Astrocyte (in vitro differentiated cells and primary cell): Measurements from ENCODE around the gene C19orf18. TPM values are rescaled to one million over a fixed set of nuclear protein-coding genes. Genes with fewer than 3 reads are reported as not detected.

Source experiments
- DNase-seq: peaks from one replicate; pipeline ENCODE4 v3.0.0-alpha.2; 2010; ENCODE audit warnings: low read depth
- FAIRE-seq: peaks from 2 replicates; lab custom pipeline; 2011; peaks lifted over from hg19 to GRCh38; lab: Jason Lieb, UNC
- H2AFZ ChIP-seq: 2 replicates; pipeline ENCODE4 v1.6.0; 2012; ENCODE audit warnings: low read depth, low read length, inconsistent platforms
- H3K27ac ChIP-seq: 2 replicates; pipeline ENCODE4 v1.5.1; 2011; ENCODE audit warnings: low read depth, low read length, inconsistent platforms
- H3K27me3 ChIP-seq: 2 replicates; pipeline ENCODE4 v1.6.0; 2011; ENCODE audit warnings: low read length, inconsistent platforms; ENCODE audit not compliant: insufficient read depth
- H3K36me3 ChIP-seq: 2 replicates; pipeline ENCODE4 v1.5.1; 2011; ENCODE audit warnings: low read length, inconsistent platforms; ENCODE audit not compliant: insufficient read depth
- H3K4me1 ChIP-seq: 2 replicates; pipeline ENCODE4 v1.5.1; 2011; ENCODE audit warnings: low read length, inconsistent platforms; ENCODE audit not compliant: insufficient read depth
- H3K4me2 ChIP-seq: 2 replicates; pipeline ENCODE4 v1.6.0; 2012; ENCODE audit warnings: low read length, inconsistent platforms
- H3K4me3 ChIP-seq: 2 replicates; pipeline ENCODE4 v1.5.1; 2011; ENCODE audit warnings: low read depth, mild to moderate bottlenecking, low read length, inconsistent platforms; ENCODE audit not compliant: insufficient read depth
- H3K79me2 ChIP-seq: 2 replicates; pipeline ENCODE4 v1.6.0; 2012; ENCODE audit warnings: mild to moderate bottlenecking, low read length, inconsistent platforms; ENCODE audit not compliant: insufficient read depth
- H3K9ac ChIP-seq: 2 replicates; pipeline ENCODE4 v1.6.0; 2012; ENCODE audit warnings: mild to moderate bottlenecking, low read length, inconsistent platforms
- H3K9me3 ChIP-seq: 2 replicates; pipeline ENCODE4 v1.5.1; 2012; ENCODE audit warnings: low read depth, mild to moderate bottlenecking, low read length, inconsistent platforms; ENCODE audit not compliant: insufficient read depth
- H4K20me1 ChIP-seq: 2 replicates; pipeline ENCODE4 v1.6.0; 2012; ENCODE audit warnings: low read length, inconsistent platforms; ENCODE audit not compliant: insufficient read depth
- H3K27ac Mint-ChIP-seq: one replicate; pipeline ENCODE4 v1.8.0; 2021; ENCODE audit warnings: mild to moderate bottlenecking, mixed read lengths; ENCODE audit not compliant: unreplicated experiment
- H3K27me3 Mint-ChIP-seq: one replicate; pipeline ENCODE4 v1.8.0; 2021; ENCODE audit warnings: low read depth, mixed read lengths; ENCODE audit not compliant: unreplicated experiment
- H3K36me3 Mint-ChIP-seq: one replicate; pipeline ENCODE4 v1.8.0; 2021; ENCODE audit warnings: low read depth, mixed read lengths; ENCODE audit not compliant: unreplicated experiment
- H3K4me1 Mint-ChIP-seq: one replicate; pipeline ENCODE4 v1.8.0; 2021; ENCODE audit warnings: low read depth, mixed read lengths; ENCODE audit not compliant: unreplicated experiment
- H3K4me3 Mint-ChIP-seq: one replicate; pipeline ENCODE4 v1.8.0; 2021; ENCODE audit warnings: mild to moderate bottlenecking, moderate library complexity, mixed read lengths; ENCODE audit not compliant: unreplicated experiment
- H3K9me3 Mint-ChIP-seq: one replicate; pipeline ENCODE4 v1.8.0; 2021; ENCODE audit warnings: mild to moderate bottlenecking, mixed read lengths; ENCODE audit not compliant: unreplicated experiment
- EZH2 ChIP-seq: IDR thresholded peaks from 2 replicates; pipeline ENCODE4 v1.6.1; 2012; ENCODE audit warnings: mild to moderate bottlenecking, low read length, inconsistent platforms; ENCODE audit not compliant: insufficient read depth
- total RNA-seq: library from RNA; stranded (reverse); gene quantifications from 2 replicates; pipeline ENCODE4 v1.2.1, GENCODE V29; 2021
- TF ChIP-seq, protein P1 (sequence below): IDR thresholded peaks from 2 replicates; pipeline ENCODE4 v1.5.1; 2011; ENCODE audit warnings: low read depth, mild to moderate bottlenecking, inconsistent platforms, low read length, moderate library complexity; ENCODE audit not compliant: insufficient read depth

Gene C19orf18
- total RNA-seq, 1 donor from 2014 or later = 0.66 TPM

DNA sequence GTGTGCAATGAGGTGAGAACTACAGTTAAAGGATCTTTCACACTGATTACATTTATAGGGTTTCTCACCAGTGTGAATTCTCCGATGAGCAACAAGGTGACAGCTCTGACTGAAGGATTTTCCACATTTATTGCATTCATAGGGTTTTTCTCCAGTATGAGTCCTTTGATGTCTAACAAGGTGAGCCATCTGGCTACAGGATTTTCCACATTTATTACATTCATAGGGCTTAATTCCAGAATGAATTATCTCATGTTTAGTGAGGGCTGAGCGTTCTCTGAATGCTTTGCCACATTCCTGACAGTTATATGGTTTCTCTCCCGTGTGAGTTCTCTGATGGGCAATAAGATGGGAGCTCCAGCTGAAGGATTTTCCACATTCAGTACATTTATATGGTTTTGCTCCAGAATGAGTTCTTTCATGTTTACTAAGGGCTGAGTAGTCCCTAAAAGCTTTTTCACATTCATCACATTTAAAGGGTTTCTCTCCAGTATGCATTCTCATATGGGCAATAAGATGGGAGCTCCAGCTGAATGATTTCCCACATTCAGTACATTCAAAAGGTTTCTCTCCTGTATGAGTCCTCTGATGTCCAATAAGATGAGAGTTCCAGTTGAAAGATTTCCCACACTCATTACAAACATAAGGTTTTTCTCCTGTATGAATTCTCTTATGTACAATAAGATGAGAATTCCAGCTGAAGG is 4.4 kb upstream of the C19orf18 start:
- Histone ChIP-seq H3K4me2 (no peak overlapping the region), H3K27ac (no peak overlapping the region), H4K20me1 (no peaks in the 10 kb centered on the region), H3K4me3 (no peak overlapping the region), H3K4me1 (no peaks in the 10 kb centered on the region), H3K27me3 (no peaks in the 10 kb centered on the region), H3K36me3 (peaks cover 56% of the 10 kb centered on the region), H2AFZ (no peak overlapping the region), H3K9me3 (peaks cover 85% of the 10 kb centered on the region), H3K9ac (no peak overlapping the region), H3K79me2 (no peaks in the 10 kb centered on the region)
- Mint-ChIP-seq H3K4me3 (no peak overlapping the region), H3K4me1 (no peaks in the 10 kb centered on the region), H3K36me3 (peaks cover 93% of the 10 kb centered on the region), H3K27me3 (no peaks in the 10 kb centered on the region), H3K27ac (no peak overlapping the region), H3K9me3 (peaks cover 96% of the 10 kb centered on the region)
- FAIRE-seq = no peak
- TF ChIP-seq EZH2 = no peak
- TF ChIP-seq, protein P1, sequence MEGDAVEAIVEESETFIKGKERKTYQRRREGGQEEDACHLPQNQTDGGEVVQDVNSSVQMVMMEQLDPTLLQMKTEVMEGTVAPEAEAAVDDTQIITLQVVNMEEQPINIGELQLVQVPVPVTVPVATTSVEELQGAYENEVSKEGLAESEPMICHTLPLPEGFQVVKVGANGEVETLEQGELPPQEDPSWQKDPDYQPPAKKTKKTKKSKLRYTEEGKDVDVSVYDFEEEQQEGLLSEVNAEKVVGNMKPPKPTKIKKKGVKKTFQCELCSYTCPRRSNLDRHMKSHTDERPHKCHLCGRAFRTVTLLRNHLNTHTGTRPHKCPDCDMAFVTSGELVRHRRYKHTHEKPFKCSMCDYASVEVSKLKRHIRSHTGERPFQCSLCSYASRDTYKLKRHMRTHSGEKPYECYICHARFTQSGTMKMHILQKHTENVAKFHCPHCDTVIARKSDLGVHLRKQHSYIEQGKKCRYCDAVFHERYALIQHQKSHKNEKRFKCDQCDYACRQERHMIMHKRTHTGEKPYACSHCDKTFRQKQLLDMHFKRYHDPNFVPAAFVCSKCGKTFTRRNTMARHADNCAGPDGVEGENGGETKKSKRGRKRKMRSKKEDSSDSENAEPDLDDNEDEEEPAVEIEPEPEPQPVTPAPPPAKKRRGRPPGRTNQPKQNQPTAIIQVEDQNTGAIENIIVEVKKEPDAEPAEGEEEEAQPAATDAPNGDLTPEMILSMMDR = no peak
- DNase-seq = no peak

DNA sequence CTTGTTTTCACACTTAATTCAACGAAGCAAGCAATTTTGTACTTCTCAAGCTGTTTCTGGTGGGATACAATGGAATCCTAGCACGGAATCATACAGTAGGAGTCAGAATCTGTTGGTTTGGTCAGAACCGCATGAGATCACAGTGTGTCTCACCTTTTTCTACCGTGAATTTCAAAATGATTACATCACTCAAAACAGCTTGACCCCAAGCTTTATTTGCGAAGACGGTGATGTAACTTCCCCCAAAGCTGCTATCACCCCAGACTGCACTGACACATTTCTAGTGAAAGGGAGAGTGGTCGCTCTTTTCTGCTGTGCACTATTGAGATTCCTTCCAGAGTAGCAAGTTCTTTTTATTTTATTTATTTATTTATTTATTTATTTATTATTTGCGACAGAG is 9.6 kb downstream of the C19orf18 start:
- FAIRE-seq (no peak), DNase-seq (no peak)
- no peaks in the 10 kb centered on the region for H3K36me3 ChIP-seq
- H3K4me2 ChIP-seq = no peak overlapping the region
- peaks cover 45% of the 10 kb centered on the region for H3K9me3 Mint-ChIP-seq
- H3K27me3 Mint-ChIP-seq = no peaks in the 10 kb centered on the region
- H3K4me1 ChIP-seq = no peaks in the 10 kb centered on the region
- H3K79me2 ChIP-seq = no peaks in the 10 kb centered on the region
- H3K27me3 ChIP-seq = no peaks in the 10 kb centered on the region
- no peaks in the 10 kb centered on the region for H4K20me1 ChIP-seq
- H3K4me3 ChIP-seq = no peak overlapping the region
- no peak overlapping the region for H3K9ac ChIP-seq
- no peak overlapping the region for H3K27ac ChIP-seq
- no peaks in the 10 kb centered on the region for H3K4me1 Mint-ChIP-seq
- peaks cover 28% of the 10 kb centered on the region for H3K9me3 ChIP-seq
- H3K36me3 Mint-ChIP-seq = peaks cover 40% of the 10 kb centered on the region
- no peak for TF ChIP-seq EZH2
- TF ChIP-seq, protein P1 = no peak
- no peak overlapping the region for H2AFZ ChIP-seq
- H3K27ac Mint-ChIP-seq = no peak overlapping the region
- H3K4me3 Mint-ChIP-seq = no peak overlapping the region

DNA sequence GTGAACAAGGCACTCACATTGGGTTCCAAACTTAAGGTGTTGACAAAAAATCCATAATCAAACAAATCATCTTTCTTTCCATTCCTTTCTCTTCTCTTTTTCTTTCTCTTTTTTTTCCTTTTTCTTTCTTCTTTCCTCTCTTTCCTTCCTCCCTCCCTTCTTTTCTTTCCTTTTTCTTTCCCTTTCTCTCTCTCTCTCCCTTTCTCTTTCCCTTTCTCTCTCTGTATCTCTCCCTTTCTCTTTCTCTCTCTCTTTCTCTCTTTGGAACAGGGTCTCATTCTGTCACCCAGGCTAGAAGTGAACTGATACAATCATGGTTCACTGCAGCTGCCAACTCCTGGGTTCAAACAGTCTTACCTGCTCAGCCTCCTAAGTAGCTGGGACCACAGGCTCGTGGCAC is 12.5 kb downstream of the C19orf18 start:
- Histone ChIP-seq H3K27ac (no peak overlapping the region), H4K20me1 (no peaks in the 10 kb centered on the region), H3K9ac (no peak overlapping the region), H3K4me3 (no peak overlapping the region), H3K27me3 (no peaks in the 10 kb centered on the region), H2AFZ (no peak overlapping the region), H3K4me2 (no peak overlapping the region), H3K9me3 (peaks cover 16% of the 10 kb centered on the region), H3K4me1 (no peaks in the 10 kb centered on the region), H3K36me3 (no peaks in the 10 kb centered on the region), H3K79me2 (no peaks in the 10 kb centered on the region)
- no peak overlapping the region for H3K27ac Mint-ChIP-seq
- no peak overlapping the region for H3K4me3 Mint-ChIP-seq
- H3K27me3 Mint-ChIP-seq = no peaks in the 10 kb centered on the region
- peaks cover 37% of the 10 kb centered on the region for H3K36me3 Mint-ChIP-seq
- DNase-seq (no peak), FAIRE-seq (no peak)
- TF ChIP-seq, protein P1 = no peak
- no peak for TF ChIP-seq EZH2
- H3K9me3 Mint-ChIP-seq = peaks cover 44% of the 10 kb centered on the region
- no peaks in the 10 kb centered on the region for H3K4me1 Mint-ChIP-seq
